Activated T-cell treated with anti-CD3 and anti-CD28 coated beads, Interleukin-2, amount 50 U/mL, for 72 hours (primary cell): ENCODE data around the gene BRAT1. TPM values are rescaled to one million over a fixed set of nuclear protein-coding genes. Genes with fewer than 3 reads are reported as not detected.

Experiments used
- ATAC-seq, 2 donors: fragments of 150-1000 bp; cut with Tn5 transposase; replicated peaks in 1 of 2; 2 replicates each; pipeline ENCODE4 v1.10.0; 2021; ENCODE audit warnings: moderate library complexity in 2 of 2, mild to moderate bottlenecking in 1 of 2
- DNase-seq, 2 donors: peaks; one replicate each; pipeline ENCODE4 v3.0.0; 2021 to 2022; ENCODE audit warnings: mixed read lengths in 1 of 2
- H3K27ac Mint-ChIP-seq: one replicate; pipeline ENCODE4 v1.8.0; 2022; ENCODE audit warnings: mild to moderate bottlenecking, moderate library complexity, mixed read lengths
- H3K27me3 Mint-ChIP-seq: one replicate; pipeline ENCODE4 v1.8.0; 2022; ENCODE audit warnings: low read depth, mixed read lengths
- H3K36me3 Mint-ChIP-seq, 2 donors: one replicate each; pipeline ENCODE4 v1.8.0; 2022; ENCODE audit warnings: mixed read lengths in 2 of 2, mild to moderate bottlenecking in 1 of 2; ENCODE audit not compliant: insufficient read depth in 2 of 2
- H3K4me1 Mint-ChIP-seq: one replicate; pipeline ENCODE4 v1.8.0; 2022; ENCODE audit warnings: low read depth, mixed read lengths
- H3K4me3 Mint-ChIP-seq, 2 donors: one replicate each; pipeline ENCODE4 v1.8.0; 2022; ENCODE audit warnings: mild to moderate bottlenecking in 2 of 2, mixed read lengths in 2 of 2, moderate library complexity in 2 of 2
- H3K9me3 Mint-ChIP-seq, 2 donors: one replicate each; pipeline ENCODE4 v1.8.0; 2022; ENCODE audit warnings: mixed read lengths in 2 of 2
- total RNA-seq, 2 donors: library from RNA; stranded (reverse); gene quantifications; one replicate each; pipeline ENCODE4 v1.2.3, GENCODE V29; 2022

BRAT1 gene
- total RNA-seq, 2 donors from 2014 or later = 28.0 to 35.2 TPM

- Mint-ChIP-seq H3K36me3 (no peaks in the 10 kb centered on the region), H3K9me3 (no peaks in the 10 kb centered on the region), H3K27ac (no peak overlapping the region), H3K27me3 (no peaks in the 10 kb centered on the region), H3K4me3 (no peak overlapping the region), H3K4me1 (no peaks in the 10 kb centered on the region)
- DNase-seq = no peak
- no peak for ATAC-seq
Observed at GRCh38 chr7:2499719-2500430, 55.4 kb downstream of the BRAT1 start.

- ATAC-seq = no peak
- H3K27ac Mint-ChIP-seq = no peak overlapping the region
Observed at GRCh38 chr7:2499181-2499580, 56.1 kb downstream of the BRAT1 start.

GRCh38 chr7:2498708-2499107 is 56.6 kb downstream of the BRAT1 start:
- Mint-ChIP-seq H3K9me3 (no peaks in the 10 kb centered on the region), H3K27me3 (no peaks in the 10 kb centered on the region), H3K4me1 (no peaks in the 10 kb centered on the region), H3K36me3 (no peaks in the 10 kb centered on the region), H3K4me3 (no peak overlapping the region), H3K27ac (no peak overlapping the region)
- ATAC-seq (no peak), DNase-seq (no peak)

More at GRCh38 chr7:2499181-2499580, 56.1 kb downstream of the BRAT1 start:
- Mint-ChIP-seq H3K27me3 (no peaks in the 10 kb centered on the region), H3K36me3 (no peaks in the 10 kb centered on the region), H3K4me1 (no peaks in the 10 kb centered on the region), H3K4me3 (no peak overlapping the region), H3K9me3 (no peaks in the 10 kb centered on the region)
- DNase-seq = no peak

- ATAC-seq = no peak
- no peak for DNase-seq
- Mint-ChIP-seq H3K4me1 (no peaks in the 10 kb centered on the region), H3K4me3 (no peak overlapping the region), H3K27ac (no peak overlapping the region), H3K36me3 (no peaks in the 10 kb centered on the region), H3K9me3 (no peaks in the 10 kb centered on the region), H3K27me3 (no peaks in the 10 kb centered on the region)
Observed at GRCh38 chr7:2497500-2498336, 57.6 kb downstream of the BRAT1 start.

GRCh38 chr7:2497065-2497464 is 58.3 kb downstream of the BRAT1 start:
- H3K4me3 Mint-ChIP-seq = no peak overlapping the region
- ATAC-seq (no peak), DNase-seq (no peak)
- no peaks in the 10 kb centered on the region for H3K4me1 Mint-ChIP-seq
- no peaks in the 10 kb centered on the region for H3K36me3 Mint-ChIP-seq
- peaks cover 1% of the 10 kb centered on the region for H3K27me3 Mint-ChIP-seq
- peaks cover under 1 to 1% of the 10 kb centered on the region in 2 donors for H3K9me3 Mint-ChIP-seq
- no peak overlapping the region for H3K27ac Mint-ChIP-seq

- DNase-seq (no peak), ATAC-seq (no peak)
- Mint-ChIP-seq H3K9me3 (peaks cover 4 to 7% of the 10 kb centered on the region in 2 donors), H3K36me3 (no peaks in the 10 kb centered on the region), H3K4me1 (no peaks in the 10 kb centered on the region), H3K27me3 (peaks cover 6% of the 10 kb centered on the region), H3K27ac (no peak overlapping the region), H3K4me3 (no peak overlapping the region)
Observed at GRCh38 chr7:2496375-2496774, 58.9 kb downstream of the BRAT1 start.

- Mint-ChIP-seq H3K27me3 (peaks cover 6% of the 10 kb centered on the region), H3K36me3 (no peaks in the 10 kb centered on the region), H3K27ac (no peak overlapping the region), H3K4me1 (no peaks in the 10 kb centered on the region), H3K9me3 (peaks cover 5 to 8% of the 10 kb centered on the region in 2 donors), H3K4me3 (no peak overlapping the region)
- DNase-seq (no peak), ATAC-seq (no peak)
Observed at GRCh38 chr7:2495418-2496299, 59.7 kb downstream of the BRAT1 start.

- H3K4me3 Mint-ChIP-seq = no peak overlapping the region
- no peak for ATAC-seq
- H3K27me3 Mint-ChIP-seq = peaks cover 6% of the 10 kb centered on the region
- no peak overlapping the region for H3K27ac Mint-ChIP-seq
- no peaks in the 10 kb centered on the region for H3K36me3 Mint-ChIP-seq
- peaks cover 5 to 8% of the 10 kb centered on the region in 2 donors for H3K9me3 Mint-ChIP-seq
- H3K4me1 Mint-ChIP-seq = no peaks in the 10 kb centered on the region
- DNase-seq = no peak
Observed at GRCh38 chr7:2494191-2495130, 60.9 kb downstream of the BRAT1 start.

- Mint-ChIP-seq H3K4me3 (no peak overlapping the region), H3K36me3 (no peaks in the 10 kb centered on the region), H3K9me3 (peaks cover 5 to 8% of the 10 kb centered on the region in 2 donors), H3K27ac (no peak overlapping the region), H3K27me3 (peaks cover 6% of the 10 kb centered on the region), H3K4me1 (no peaks in the 10 kb centered on the region)
- DNase-seq (no peak), ATAC-seq (no peak)
Observed at GRCh38 chr7:2493205-2494164, 61.8 kb downstream of the BRAT1 start.

- no peak overlapping the region for H3K4me3 Mint-ChIP-seq
- DNase-seq (no peak), ATAC-seq (no peak)
- H3K4me1 Mint-ChIP-seq = no peaks in the 10 kb centered on the region
- H3K27ac Mint-ChIP-seq = no peak overlapping the region
- H3K27me3 Mint-ChIP-seq = peaks cover 6% of the 10 kb centered on the region
- peaks cover 5 to 8% of the 10 kb centered on the region in 2 donors for H3K9me3 Mint-ChIP-seq
- no peaks in the 10 kb centered on the region for H3K36me3 Mint-ChIP-seq
Observed at GRCh38 chr7:2492038-2492437, 63.3 kb downstream of the BRAT1 start.

GRCh38 chr7:2490181-2490651 is 65.1 kb downstream of the BRAT1 start:
- Mint-ChIP-seq H3K4me1 (no peaks in the 10 kb centered on the region), H3K4me3 (no peak overlapping the region), H3K9me3 (peaks cover 5 to 8% of the 10 kb centered on the region in 2 donors), H3K36me3 (no peaks in the 10 kb centered on the region), H3K27ac (no peak overlapping the region), H3K27me3 (peaks cover 6% of the 10 kb centered on the region)
- no peak for DNase-seq
- no peak for ATAC-seq
